ENCODE measurements around the gene SYNDIG1.

The SYNDIG1 gene

GRCh38 chr20:24700166-24700860 lies 230.9 kb downstream of the SYNDIG1 start:
- Histone ChIP-seq H3K27ac (no peak overlapping the region), H3K4me1 (ENCODE audit: control insufficient read depth in 1 of 2, insufficient read depth in 1 of 2, low read depth in 1 of 2, low read length in 1 of 2) (no peaks in the 10 kb centered on the region), H3K9me3 (no peaks in the 10 kb centered on the region), H3K36me3 (no peaks in the 10 kb centered on the region), H3K27me3 (no peaks in the 10 kb centered on the region), H3K4me3 (ENCODE audit: low read depth in 1 of 2, low read length in 1 of 2) (no peak overlapping the region)
- no peak for TF ChIP-seq CTCF (IDR thresholded peaks at IDR 0.05)

DNA sequence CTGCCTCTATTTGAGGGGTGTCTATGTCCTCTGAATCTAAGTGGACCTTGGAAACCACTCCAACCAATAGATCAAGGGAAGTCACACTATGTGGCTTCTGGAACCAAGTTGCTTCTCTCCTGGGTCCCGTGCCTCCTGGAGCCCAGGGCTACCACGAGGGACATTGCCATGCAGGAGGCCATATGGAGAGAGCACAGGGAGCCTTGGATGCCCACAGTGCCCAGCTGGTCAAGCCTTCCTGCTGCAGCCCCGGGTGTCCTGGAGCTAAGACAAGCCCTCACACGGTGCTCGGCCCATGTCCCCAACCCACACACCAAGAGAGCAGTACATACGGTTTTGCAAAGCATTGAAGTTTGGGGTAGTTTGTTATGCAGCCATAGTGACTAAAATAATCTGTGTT lies 231.6 kb downstream of the SYNDIG1 start:
- H3K9me3 ChIP-seq: no peaks in the 10 kb centered on the region
- H3K27me3 ChIP-seq: no peaks in the 10 kb centered on the region
- H3K4me1 ChIP-seq (ENCODE audit: control insufficient read depth in 1 of 2, insufficient read depth in 1 of 2, low read depth in 1 of 2, low read length in 1 of 2): no peaks in the 10 kb centered on the region
- H3K4me3 ChIP-seq (ENCODE audit: low read depth in 1 of 2, low read length in 1 of 2): no peak overlapping the region
- no peak for TF ChIP-seq CTCF (IDR thresholded peaks at IDR 0.05)
- no peaks in the 10 kb centered on the region for H3K36me3 ChIP-seq
- no peak overlapping the region for H3K27ac ChIP-seq

DNA sequence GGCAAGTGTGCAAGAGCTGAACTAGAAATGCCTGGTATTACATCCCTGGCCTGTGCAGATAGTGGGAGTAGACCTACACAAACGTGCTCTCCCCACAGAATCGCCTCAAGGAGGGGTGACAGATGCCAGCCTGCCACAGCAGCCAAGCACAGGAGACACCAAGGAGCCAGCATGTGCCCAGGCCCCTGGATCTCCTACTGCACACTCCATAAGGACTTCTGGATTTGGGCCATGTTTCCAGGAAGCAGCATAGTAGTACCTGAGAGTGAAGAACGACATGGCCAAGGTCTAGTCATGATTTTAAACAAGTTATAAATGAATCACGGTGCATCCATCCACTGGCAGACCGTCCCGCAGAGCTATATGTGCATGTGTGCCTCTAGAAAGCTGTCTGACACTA lies 232.2 kb downstream of the SYNDIG1 start:
- Histone ChIP-seq H3K27ac (no peak overlapping the region), H3K9me3 (no peaks in the 10 kb centered on the region), H3K4me3 (ENCODE audit: low read depth in 1 of 2, low read length in 1 of 2) (no peak overlapping the region), H3K36me3 (no peaks in the 10 kb centered on the region), H3K4me1 (ENCODE audit: control insufficient read depth in 1 of 2, insufficient read depth in 1 of 2, low read depth in 1 of 2, low read length in 1 of 2) (no peaks in the 10 kb centered on the region), H3K27me3 (no peaks in the 10 kb centered on the region)
- TF ChIP-seq CTCF (IDR thresholded peaks at IDR 0.05): no peak

GRCh38 chr20:24702501-24703283 lies 233.3 kb downstream of the SYNDIG1 start:
- no peak for TF ChIP-seq CTCF (IDR thresholded peaks at IDR 0.05)
- Histone ChIP-seq H3K4me1 (ENCODE audit: control insufficient read depth in 1 of 2, insufficient read depth in 1 of 2, low read depth in 1 of 2, low read length in 1 of 2) (no peaks in the 10 kb centered on the region), H3K9me3 (no peaks in the 10 kb centered on the region), H3K27ac (no peak overlapping the region), H3K4me3 (ENCODE audit: low read depth in 1 of 2, low read length in 1 of 2) (no peak overlapping the region), H3K36me3 (no peaks in the 10 kb centered on the region), H3K27me3 (no peaks in the 10 kb centered on the region)

GRCh38 chr20:24703284-24703610 lies 233.8 kb downstream of the SYNDIG1 start:
- Histone ChIP-seq H3K36me3 (no peaks in the 10 kb centered on the region), H3K4me3 (ENCODE audit: low read depth in 1 of 2, low read length in 1 of 2) (no peak overlapping the region), H3K9me3 (no peaks in the 10 kb centered on the region), H3K27me3 (no peaks in the 10 kb centered on the region), H3K27ac (no peak overlapping the region), H3K4me1 (ENCODE audit: control insufficient read depth in 1 of 2, insufficient read depth in 1 of 2, low read depth in 1 of 2, low read length in 1 of 2) (no peaks in the 10 kb centered on the region)
- TF ChIP-seq CTCF (IDR thresholded peaks at IDR 0.05): no peak

All from neutrophil (primary cell).